Dendritic cell treated with granulocyte-macrophage colony-stimulating factor and Interleukin-4, amounts not matched to agents 40 ng/mL and 50 ng/mL, for 4 days (primary cell): Measurements from ENCODE around the gene CYRIA.

Experiments used
- H3K27ac Mint-ChIP-seq: one replicate; pipeline ENCODE4 v1.8.0; 2022; ENCODE audit warnings: mild to moderate bottlenecking, mixed read lengths
- H3K27me3 Mint-ChIP-seq: one replicate; pipeline ENCODE4 v1.8.0; 2022; ENCODE audit warnings: mild to moderate bottlenecking, mixed read lengths
- H3K36me3 Mint-ChIP-seq: one replicate; pipeline ENCODE4 v1.8.0; 2022; ENCODE audit warnings: low read depth, mixed read lengths
- H3K4me1 Mint-ChIP-seq: one replicate; pipeline ENCODE4 v1.8.0; 2022; ENCODE audit warnings: low read depth, mixed read lengths
- H3K4me3 Mint-ChIP-seq: one replicate; pipeline ENCODE4 v1.8.0; 2022; ENCODE audit warnings: mild to moderate bottlenecking, moderate library complexity, mixed read lengths
- H3K9me3 Mint-ChIP-seq: one replicate; pipeline ENCODE4 v1.8.0; 2022; ENCODE audit warnings: mixed read lengths
- intact Hi-C: fragments of 100-400 bp; cut with micrococcal nuclease; formaldehyde crosslinking; loops from one replicate; pipeline ENCODE4 v1.15.0; 2022

CYRIA gene

GRCh38 chr2:16683576-16683975 is 17.9 kb upstream of the CYRIA start:
- H3K27me3 Mint-ChIP-seq, result no peaks in the 10 kb centered on the region
- H3K4me3 Mint-ChIP-seq, result no peak overlapping the region
- H3K36me3 Mint-ChIP-seq, result no peaks in the 10 kb centered on the region
- no peak overlapping the region for H3K27ac Mint-ChIP-seq
- intact Hi-C loops, result loop anchor here (10.0 kb wide), 2 partner anchors 49 to 61 kb away; no protein-coding TSS in a partner anchor
- peaks cover 58% of the 10 kb centered on the region for H3K4me1 Mint-ChIP-seq
- no peaks in the 10 kb centered on the region for H3K9me3 Mint-ChIP-seq

- H3K4me1 Mint-ChIP-seq, result peaks cover 49% of the 10 kb centered on the region
- H3K27ac Mint-ChIP-seq, result no peak overlapping the region
- no peak overlapping the region for H3K4me3 Mint-ChIP-seq
- no peaks in the 10 kb centered on the region for H3K27me3 Mint-ChIP-seq
- no peaks in the 10 kb centered on the region for H3K36me3 Mint-ChIP-seq
- intact Hi-C loops, result loop anchor here (10.0 kb wide), 2 partner anchors 48 to 62 kb away; no protein-coding TSS in a partner anchor
- no peaks in the 10 kb centered on the region for H3K9me3 Mint-ChIP-seq
Observed at GRCh38 chr2:16682431-16683118, 16.9 kb upstream of the CYRIA start.

- Mint-ChIP-seq H3K27ac (peak overlapping the region; percentile 73), H3K36me3 (no peaks in the 10 kb centered on the region), H3K4me1 (peaks cover 36% of the 10 kb centered on the region), H3K27me3 (no peaks in the 10 kb centered on the region), H3K9me3 (no peaks in the 10 kb centered on the region), H3K4me3 (no peak overlapping the region)
- intact Hi-C loops, result loop anchor here (2.0 to 10.0 kb wide), 3 partner anchors 14 to 64 kb away; no protein-coding TSS in a partner anchor
Observed at GRCh38 chr2:16680781-16681180, 15.1 kb upstream of the CYRIA start.

GRCh38 chr2:16680304-16680703 is 14.7 kb upstream of the CYRIA start:
- Mint-ChIP-seq H3K4me3 (no peak overlapping the region), H3K36me3 (no peaks in the 10 kb centered on the region), H3K27ac (peak overlapping the region; percentile 73), H3K4me1 (peaks cover 33% of the 10 kb centered on the region), H3K9me3 (no peaks in the 10 kb centered on the region), H3K27me3 (no peaks in the 10 kb centered on the region)
- intact Hi-C loops, result loop anchor here (2.0 to 10.0 kb wide), 3 partner anchors 14 to 64 kb away; no protein-coding TSS in a partner anchor

- intact Hi-C loops, result no loop called here
- Mint-ChIP-seq H3K4me1 (peaks cover 33% of the 10 kb centered on the region), H3K27ac (no peak overlapping the region), H3K9me3 (no peaks in the 10 kb centered on the region), H3K27me3 (no peaks in the 10 kb centered on the region), H3K4me3 (no peak overlapping the region), H3K36me3 (no peaks in the 10 kb centered on the region)
Observed at GRCh38 chr2:16678964-16679363, 13.3 kb upstream of the CYRIA start.

GRCh38 chr2:16677875-16678274 is 12.2 kb upstream of the CYRIA start:
- no peaks in the 10 kb centered on the region for H3K36me3 Mint-ChIP-seq
- peaks cover 33% of the 10 kb centered on the region for H3K4me1 Mint-ChIP-seq
- H3K4me3 Mint-ChIP-seq, result no peak overlapping the region
- H3K9me3 Mint-ChIP-seq, result no peaks in the 10 kb centered on the region
- H3K27ac Mint-ChIP-seq, result no peak overlapping the region
- no peaks in the 10 kb centered on the region for H3K27me3 Mint-ChIP-seq
- intact Hi-C loops, result no loop called here

- Mint-ChIP-seq H3K36me3 (no peaks in the 10 kb centered on the region), H3K27me3 (no peaks in the 10 kb centered on the region), H3K9me3 (peaks cover 10% of the 10 kb centered on the region), H3K27ac (no peak overlapping the region), H3K4me3 (no peak overlapping the region), H3K4me1 (peaks cover 34% of the 10 kb centered on the region)
- intact Hi-C loops, result no loop called here
Observed at GRCh38 chr2:16675781-16676180, 10.1 kb upstream of the CYRIA start.

- Mint-ChIP-seq H3K9me3 (peaks cover 10% of the 10 kb centered on the region), H3K27ac (no peak overlapping the region), H3K4me3 (no peak overlapping the region), H3K36me3 (no peaks in the 10 kb centered on the region), H3K4me1 (peaks cover 18% of the 10 kb centered on the region), H3K27me3 (no peaks in the 10 kb centered on the region)
- intact Hi-C loops, result no loop called here
Observed at GRCh38 chr2:16674154-16674553, 8.5 kb upstream of the CYRIA start.

GRCh38 chr2:16671760-16672159 is 6.1 kb upstream of the CYRIA start:
- Mint-ChIP-seq H3K4me3 (no peak overlapping the region), H3K9me3 (peaks cover 10% of the 10 kb centered on the region), H3K27me3 (peaks cover 8% of the 10 kb centered on the region), H3K36me3 (no peaks in the 10 kb centered on the region), H3K27ac (no peak overlapping the region), H3K4me1 (peaks cover 29% of the 10 kb centered on the region)
- intact Hi-C loops, result no loop called here

GRCh38 chr2:16669388-16669787 is 3.8 kb upstream of the CYRIA start:
- intact Hi-C loops, result loop anchor here (5.0 kb wide), 1 partner anchor 48 kb away; no protein-coding TSS in a partner anchor
- Mint-ChIP-seq H3K4me1 (peaks cover 48% of the 10 kb centered on the region), H3K27ac (no peak overlapping the region), H3K9me3 (peaks cover 10% of the 10 kb centered on the region), H3K36me3 (peaks cover 11% of the 10 kb centered on the region), H3K4me3 (no peak overlapping the region), H3K27me3 (peaks cover 11% of the 10 kb centered on the region)

DNA sequence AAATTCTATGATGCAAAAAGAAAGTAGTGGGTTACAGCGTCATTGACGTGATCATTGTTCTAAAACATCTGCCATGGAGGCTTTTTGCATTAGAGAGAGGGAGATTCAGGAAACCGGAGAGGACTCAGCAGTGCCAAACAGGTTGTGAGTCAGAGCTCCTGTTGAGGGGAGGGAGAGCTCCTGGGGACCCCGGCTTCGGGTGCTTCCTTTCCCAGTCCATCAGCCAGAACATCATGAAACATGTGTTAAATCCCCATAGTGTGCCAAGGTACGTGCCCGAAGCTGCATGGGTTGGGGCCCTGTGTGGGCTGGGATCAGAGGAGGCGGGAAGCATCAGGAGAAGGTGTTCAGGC is 791 bp upstream of the CYRIA start:
- intact Hi-C loops, result loop anchor here (2.0 to 5.0 kb wide), 2 partner anchors 14 to 51 kb away; no protein-coding TSS in a partner anchor
- Mint-ChIP-seq H3K4me1 (peaks cover 64% of the 10 kb centered on the region), H3K4me3 (peak overlapping the region; percentile 83), H3K27me3 (peaks cover 11% of the 10 kb centered on the region), H3K36me3 (peaks cover 16% of the 10 kb centered on the region), H3K9me3 (peaks cover 1% of the 10 kb centered on the region), H3K27ac (peak overlapping the region; percentile 88)

GRCh38 chr2:16664809-16665747 is 556 bp downstream of the CYRIA start:
- Mint-ChIP-seq H3K9me3 (no peaks in the 10 kb centered on the region), H3K27me3 (peaks cover 11% of the 10 kb centered on the region), H3K27ac (peak overlapping the region; percentile 88), H3K4me1 (peaks cover 73% of the 10 kb centered on the region), H3K36me3 (peaks cover 22% of the 10 kb centered on the region), H3K4me3 (peak overlapping the region; percentile 94)
- intact Hi-C loops, result loop anchor here (5.0 kb wide), 1 partner anchor 52 kb away; no protein-coding TSS in a partner anchor

DNA sequence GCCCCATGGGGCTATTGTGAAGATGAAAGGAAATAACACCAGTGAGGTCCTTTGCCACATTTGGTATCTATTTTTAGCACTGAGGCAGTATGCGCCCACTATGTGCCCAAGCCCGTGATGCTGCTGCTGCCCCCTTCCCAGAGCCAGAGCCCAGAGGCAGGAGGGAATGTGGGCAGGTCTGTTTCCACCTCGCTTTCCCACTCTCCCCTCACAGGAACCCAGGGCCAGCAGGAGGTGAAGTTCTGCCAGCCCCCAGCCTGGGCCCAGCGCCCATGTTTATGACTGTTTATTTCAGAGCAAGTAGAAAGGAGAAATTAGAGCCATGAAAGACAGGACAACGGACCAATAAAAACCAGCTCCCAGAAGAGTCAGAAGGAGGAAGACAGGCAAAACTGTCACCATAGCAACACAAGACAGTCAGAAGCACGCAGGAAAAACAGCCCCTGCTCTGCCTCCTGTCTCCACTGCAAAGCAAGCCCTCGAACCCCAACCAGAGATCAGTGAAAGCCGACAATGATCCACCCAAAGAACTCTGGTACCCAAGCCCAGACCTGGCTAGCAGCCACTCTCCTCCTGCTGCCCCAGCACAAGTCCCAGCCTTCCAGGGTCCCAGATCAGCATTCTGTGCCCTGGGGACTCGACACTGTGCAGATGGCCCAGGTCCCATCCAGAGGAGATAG is 1.4 kb downstream of the CYRIA start:
- Mint-ChIP-seq H3K27ac (peak overlapping the region; percentile 88), H3K27me3 (peaks cover 11% of the 10 kb centered on the region)

More for the DNA sequence above, 1.4 kb downstream of the CYRIA start:
- Mint-ChIP-seq H3K4me1 (peaks cover 82% of the 10 kb centered on the region), H3K9me3 (no peaks in the 10 kb centered on the region), H3K4me3 (peak overlapping the region; percentile 94), H3K36me3 (peaks cover 30% of the 10 kb centered on the region)
- intact Hi-C loops, result no loop called here
